Sigmoid colon (tissue), 4 donors: ENCODE data around the gene METAP1.

ENCODE experiments used
- CTCF ChIP-seq, 4 experiments: fragments of 450-650 bp in 3 of 4; fragments of 200-600 bp in 1 of 4; IDR thresholded peaks; one replicate each; pipeline ENCODE4 v1.5.1; 2016 to 2019; ENCODE audit warnings: antibody characterized with exemption in 4 of 4, mild to moderate bottlenecking in 3 of 4, moderate library complexity in 2 of 4
- EP300 ChIP-seq, 4 donors: sonication (generic); formaldehyde crosslinking; IDR thresholded peaks; one replicate each; pipeline ENCODE4 v1.6.1; 2017; ENCODE audit warnings: antibody characterized with exemption in 4 of 4
- POLR2A ChIP-seq, 2 donors: fragments of 450-650 bp; IDR thresholded peaks; one replicate each; pipeline ENCODE4 v1.6.1; 2016; ENCODE audit warnings: antibody characterized with exemption in 2 of 2, mild to moderate bottlenecking in 2 of 2, moderate library complexity in 2 of 2
- POLR2AphosphoS5 ChIP-seq, 4 donors: sonication (generic); formaldehyde crosslinking; IDR thresholded peaks; one replicate each; pipeline ENCODE4 v1.6.1; 2017; ENCODE audit warnings: antibody characterized with exemption in 4 of 4

DNA sequence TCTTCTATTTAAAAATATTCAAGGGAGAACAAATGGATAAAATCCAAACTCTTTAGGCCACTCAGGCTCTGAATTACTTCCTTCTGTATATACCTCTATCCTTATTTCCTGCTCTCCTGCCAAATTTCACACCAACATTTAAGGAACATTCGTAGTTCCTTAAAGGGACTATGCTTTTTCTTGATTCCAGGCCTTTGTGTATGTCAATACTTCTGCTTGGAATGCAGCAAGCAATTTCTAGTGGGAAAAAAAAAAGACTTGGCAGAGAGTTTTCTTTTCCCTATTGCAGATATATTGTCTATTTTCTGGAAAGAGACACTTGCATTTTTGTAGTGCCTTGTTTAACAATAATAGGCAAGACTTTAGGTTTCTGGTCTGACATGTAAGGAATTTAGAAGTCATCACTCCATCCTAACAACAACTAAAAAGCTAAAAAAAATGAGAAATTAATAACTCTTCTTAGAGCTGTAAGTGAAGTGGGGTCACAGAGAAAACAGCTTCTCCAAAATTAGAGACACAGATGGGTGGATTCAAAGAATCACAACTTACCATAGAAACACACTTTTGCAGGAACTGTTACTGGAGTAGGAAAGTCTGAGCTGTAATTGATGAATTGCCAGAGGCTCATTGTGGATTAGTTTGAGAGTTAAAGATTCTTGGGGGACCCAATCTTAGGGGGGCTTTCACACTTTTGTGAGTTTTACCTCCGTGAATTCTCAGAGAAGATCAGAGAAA, 95.1 kb downstream of the METAP1 start:
- no peak for TF ChIP-seq POLR2A (IDR thresholded peaks at IDR 0.05)
- TF ChIP-seq POLR2AphosphoS5 (IDR thresholded peaks at IDR 0.05) = no peak
- TF ChIP-seq CTCF (IDR thresholded peaks at IDR 0.05) = no peak
- TF ChIP-seq EP300 (IDR thresholded peaks at IDR 0.05) = no peak
